ENCODE results near the gene AKAP4.

Gene AKAP4

DNA sequence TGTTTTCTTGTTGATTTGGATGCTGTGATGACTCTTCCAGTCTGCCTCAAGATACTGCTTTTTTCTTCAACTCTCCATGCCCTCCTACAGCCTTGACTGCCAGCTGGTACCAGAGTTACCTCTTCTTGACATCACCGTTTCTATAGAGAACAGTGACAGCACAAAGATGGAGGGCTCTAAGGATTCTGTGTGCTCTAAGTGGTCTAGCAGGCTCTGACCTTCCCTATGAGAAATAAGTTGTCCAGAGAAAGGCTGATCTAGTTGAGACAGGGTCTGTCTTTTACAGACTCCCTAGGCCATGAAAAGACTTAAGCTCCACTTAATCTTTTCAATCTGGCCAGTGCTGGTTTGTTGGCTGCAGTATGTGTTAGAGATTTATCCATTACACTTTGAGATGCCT, at the start of gene AKAP4:
Gene AKAP4 (minus strand): TSS at position 101 of the 400 bp plus-strand sequence. CDS start 118 bp downstream, outside the sequence.
- DNase-seq = no peak

DNA sequence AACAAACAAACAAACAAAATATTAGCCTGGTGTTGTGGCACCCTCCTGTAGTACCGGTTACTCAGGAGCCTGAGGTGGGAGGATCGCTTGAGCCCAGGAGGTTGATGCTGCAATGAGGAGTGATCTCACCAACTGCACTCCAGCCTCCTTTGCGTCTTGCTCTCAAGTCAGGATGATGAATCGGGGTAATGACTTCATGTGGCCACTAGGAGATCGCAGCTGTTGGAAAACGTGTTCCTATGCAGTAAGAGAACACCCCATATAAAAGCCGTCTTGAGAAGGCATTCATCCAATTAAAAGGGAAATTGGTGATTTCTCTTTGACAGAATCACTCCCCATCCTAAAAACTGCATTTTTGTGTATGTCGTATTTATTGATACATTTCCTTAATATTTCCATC, 10.7 kb upstream of the AKAP4 start:
- peak in 1 of 2 experiments; percentile 7 for DNase-seq

DNA sequence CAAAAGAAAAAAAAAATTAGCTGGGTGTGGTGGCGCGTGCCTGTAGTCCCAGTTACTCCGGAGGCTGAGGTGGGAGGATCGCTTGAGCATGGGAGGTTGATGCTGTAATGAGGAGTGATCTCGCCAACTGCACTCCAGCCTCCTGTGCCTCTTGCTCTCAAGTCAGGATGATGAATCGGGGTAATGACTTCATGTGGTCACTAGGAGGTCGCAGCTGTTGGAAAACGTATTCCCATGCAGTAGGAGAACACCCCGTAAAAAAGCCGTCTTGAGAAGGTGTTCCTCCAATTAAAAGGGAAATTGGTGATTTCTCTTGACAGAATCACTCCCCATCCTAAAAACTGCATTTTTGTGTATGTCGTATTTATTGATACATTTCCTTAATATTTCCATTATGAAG, 5.9 kb upstream of the AKAP4 start:
- DNase-seq = no peak

- peak; percentile 47 to 78 for DNase-seq
Measured at GRCh38 chrX:50204364-50204899, 3.6 kb upstream of the AKAP4 start, which contains the start of gene CCNB3. Gene CCNB3 (plus strand): TSS chrX:50204765. CDS start chrX:50285164, 80,399 bp downstream.

DNA sequence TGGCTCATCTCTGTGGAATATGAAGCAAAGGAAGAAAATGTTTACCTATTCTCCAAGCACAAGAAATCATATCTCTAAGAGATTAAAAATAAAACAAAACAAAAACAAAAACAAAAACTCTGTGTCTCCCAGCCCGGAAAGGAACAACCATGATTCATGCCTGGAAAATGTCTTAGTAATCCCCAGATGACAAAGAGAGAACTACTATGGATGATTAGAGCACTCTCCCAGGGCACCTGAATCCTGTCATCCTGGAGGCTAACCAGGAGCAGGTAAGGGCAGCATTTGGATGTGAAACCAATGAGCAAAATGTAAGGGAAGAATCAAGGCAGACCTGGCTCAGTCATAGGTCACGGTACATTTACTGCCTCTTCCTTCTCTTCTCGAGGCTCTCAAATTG, 1.7 kb upstream of the AKAP4 start:
- no peak for DNase-seq

- no peak for DNase-seq
Measured at GRCh38 chrX:50198348-50198747, 2.5 kb downstream of the AKAP4 start.

- no peak for DNase-seq
Measured at GRCh38 chrX:50188859-50189600, 11.8 kb downstream of the AKAP4 start.

DNA sequence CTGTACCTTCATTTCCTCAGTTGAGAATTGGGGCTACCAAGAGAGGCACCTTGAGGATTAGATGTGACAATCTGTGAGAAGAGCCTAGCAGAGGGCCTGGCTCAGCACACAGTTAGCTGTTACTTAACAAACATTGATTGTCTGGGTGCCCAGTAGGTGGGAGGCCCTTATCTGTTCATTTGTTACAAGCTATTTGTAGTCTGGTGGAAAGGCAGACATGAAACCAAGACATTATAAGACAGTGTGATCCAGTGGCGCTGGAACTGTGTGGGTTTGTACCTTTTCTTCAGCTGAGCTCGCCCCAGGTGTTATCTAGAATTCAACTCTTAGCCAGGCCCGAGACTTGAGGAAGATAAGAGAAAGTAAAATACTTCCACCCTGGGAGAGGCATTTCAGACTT, 16.9 kb downstream of the AKAP4 start:
- no peak for DNase-seq

DNA sequence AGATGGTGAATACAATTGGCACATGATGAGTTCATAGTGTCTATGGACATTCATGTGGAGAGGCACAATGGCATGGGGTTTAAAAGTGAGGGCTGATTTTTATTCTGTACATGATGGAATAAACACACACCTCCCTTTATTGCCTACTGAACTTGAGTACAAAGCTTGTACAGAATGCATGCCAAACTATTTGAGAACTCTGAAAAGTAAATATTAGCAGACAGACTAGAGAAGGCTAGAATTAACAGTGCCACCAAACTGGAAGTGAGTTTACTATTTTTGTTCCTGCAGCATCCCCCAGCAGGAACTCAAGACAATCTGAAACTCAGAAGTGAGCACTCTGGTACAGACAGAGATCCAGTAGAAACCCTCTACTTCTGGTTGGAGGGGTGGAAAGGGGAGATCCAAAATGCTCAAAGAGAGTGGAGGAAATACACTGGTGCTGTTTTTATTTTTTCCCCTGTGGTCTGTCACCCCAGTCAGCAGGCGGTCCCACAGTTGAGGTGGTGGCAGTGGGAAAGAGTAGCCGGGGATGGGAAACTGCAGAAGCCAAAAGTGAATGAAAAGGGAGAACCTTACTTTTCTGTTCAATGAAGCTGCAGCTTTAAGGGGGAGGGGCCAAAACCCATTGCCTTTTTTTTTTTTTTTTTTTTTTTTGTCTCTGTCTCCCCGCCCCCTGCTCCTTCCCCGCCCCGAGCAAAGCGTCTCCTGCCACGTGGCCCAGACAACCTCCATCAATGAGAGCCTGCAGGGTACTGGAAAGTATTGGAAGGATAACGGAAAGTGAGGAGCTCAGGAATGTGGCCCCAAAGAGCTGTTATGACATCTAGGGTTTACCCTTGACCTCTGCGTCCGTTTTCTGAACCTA, 20.5 kb downstream of the AKAP4 start:
- DNase-seq = no peak

DNA sequence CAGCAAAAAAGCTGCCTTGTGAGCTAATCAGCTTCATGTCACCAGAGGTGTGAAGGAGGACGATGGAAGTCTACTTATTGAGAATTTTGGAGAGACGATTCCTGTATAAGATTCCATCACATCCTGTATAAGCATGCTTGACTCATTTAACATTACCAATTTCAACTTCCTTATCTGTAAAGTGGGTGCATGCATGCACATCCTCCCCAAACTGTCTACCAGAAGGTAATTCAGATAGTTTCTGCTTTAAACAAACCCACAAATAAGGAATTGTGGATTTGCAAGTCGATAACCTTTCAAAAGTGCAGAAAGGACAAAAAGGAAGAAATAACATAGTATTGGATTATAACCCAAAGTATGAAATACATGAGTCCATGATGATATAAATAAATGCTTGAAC, 31.1 kb downstream of the AKAP4 start:
- no peak for DNase-seq

DNA sequence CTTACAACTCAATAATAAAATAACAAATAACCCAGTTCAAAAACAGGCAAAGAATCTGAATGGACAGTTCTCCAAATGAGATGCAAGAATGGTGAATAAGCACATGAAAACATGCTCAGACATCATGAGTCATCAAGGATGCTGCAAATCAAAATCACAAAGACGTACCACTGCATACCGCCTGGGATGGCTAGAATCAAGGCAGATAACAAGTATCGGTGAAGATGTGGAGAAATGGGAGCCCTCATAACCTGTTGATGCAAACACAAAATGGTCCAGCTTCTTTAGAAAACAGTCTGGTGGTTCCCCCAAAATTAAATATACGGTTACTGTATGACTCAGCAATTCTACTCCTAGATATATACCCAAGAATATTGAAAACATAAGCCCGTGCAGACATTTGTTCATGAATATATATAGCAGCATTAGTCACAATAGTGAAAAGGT, 32.5 kb downstream of the AKAP4 start:
- no peak for DNase-seq

- no peak for DNase-seq
Measured at GRCh38 chrX:50167366-50167765, 33.4 kb downstream of the AKAP4 start.

- no peak for DNase-seq
Measured at GRCh38 chrX:50165727-50166126, 35.1 kb downstream of the AKAP4 start.

GRCh38 chrX:50161127-50161526, 39.7 kb downstream of the AKAP4 start:
- no peak for DNase-seq

DNA sequence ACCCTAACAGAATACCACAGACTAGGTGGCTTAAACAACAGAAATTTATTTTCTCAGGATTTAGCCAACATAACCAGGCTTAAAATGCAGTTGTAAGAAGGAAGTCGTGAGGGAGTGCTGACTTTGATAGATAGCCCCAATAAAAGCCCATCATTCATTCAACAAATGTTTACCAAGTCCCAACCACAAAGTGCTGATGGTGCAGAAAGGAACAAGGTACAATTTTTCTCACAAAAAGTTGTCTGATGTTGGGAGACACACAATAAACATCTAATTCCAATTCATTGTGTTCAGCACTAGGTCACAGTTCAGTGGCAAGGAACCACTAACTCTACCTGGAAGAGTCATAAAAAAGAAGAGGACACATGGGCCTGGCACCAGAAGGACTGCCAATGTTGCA, 42.2 kb downstream of the AKAP4 start:
- DNase-seq = no peak

GRCh38 chrX:50157545-50158135, 43.2 kb downstream of the AKAP4 start:
- DNase-seq = no peak

DNA sequence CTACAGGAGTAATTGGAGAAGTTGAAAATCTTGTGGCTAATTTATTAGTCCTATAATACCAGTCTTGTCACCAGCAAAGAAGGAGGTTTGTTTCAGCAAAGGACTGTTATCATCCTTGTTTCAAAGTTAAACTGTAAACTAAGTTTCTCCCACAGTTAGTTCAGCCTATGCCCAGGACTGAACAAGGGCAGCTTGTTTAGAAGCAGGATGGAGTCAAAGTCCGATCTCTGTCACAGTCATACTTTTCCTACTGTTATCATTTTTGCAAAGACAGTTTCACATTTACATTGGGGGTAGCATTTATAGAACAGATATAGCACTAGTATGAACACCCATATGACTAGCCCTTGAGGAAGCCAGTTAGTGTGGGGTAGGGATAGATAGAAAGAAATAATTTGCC, 46.4 kb downstream of the AKAP4 start:
- no peak for DNase-seq

DNA sequence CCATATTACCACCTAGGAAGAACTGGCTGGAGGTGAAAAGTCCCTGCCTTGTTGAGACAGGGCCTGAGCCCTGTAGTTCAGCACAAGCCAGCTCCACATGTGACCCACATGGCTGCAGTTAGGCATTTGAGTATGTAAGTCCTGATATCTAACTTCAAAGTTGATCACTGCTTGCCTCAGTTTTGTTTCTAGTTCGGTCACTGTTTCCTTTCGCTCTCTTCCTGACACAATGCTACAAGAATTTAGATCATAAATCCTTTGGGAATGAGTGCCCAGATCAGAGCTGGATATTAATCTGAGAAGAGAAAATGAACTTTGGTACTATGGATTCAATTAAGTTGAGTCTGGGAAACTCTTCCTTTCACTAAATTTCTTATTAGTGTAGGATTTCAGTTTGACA, 48.4 kb downstream of the AKAP4 start:
- no peak for DNase-seq

GRCh38 chrX:50147972-50148371, 52.8 kb downstream of the AKAP4 start:
- DNase-seq = no peak

Measured in NCI-H526 (cell line).